Regular cardiac myocyte (primary cell): ENCODE data around the gene KCTD10. TPM values are rescaled to one million over a fixed set of nuclear protein-coding genes. Genes with fewer than 3 reads are reported as not detected.

ENCODE experiments used
- total RNA-seq: library from RNA; depleted of rRNA; stranded (reverse); fragments of >200 nt; gene quantifications from 2 replicates; pipeline ENCODE4 v1.2.3, GENCODE V29; 2014

Gene KCTD10
- 49.3 and 73.8 TPM in 2 replicates for total RNA-seq

DNA sequence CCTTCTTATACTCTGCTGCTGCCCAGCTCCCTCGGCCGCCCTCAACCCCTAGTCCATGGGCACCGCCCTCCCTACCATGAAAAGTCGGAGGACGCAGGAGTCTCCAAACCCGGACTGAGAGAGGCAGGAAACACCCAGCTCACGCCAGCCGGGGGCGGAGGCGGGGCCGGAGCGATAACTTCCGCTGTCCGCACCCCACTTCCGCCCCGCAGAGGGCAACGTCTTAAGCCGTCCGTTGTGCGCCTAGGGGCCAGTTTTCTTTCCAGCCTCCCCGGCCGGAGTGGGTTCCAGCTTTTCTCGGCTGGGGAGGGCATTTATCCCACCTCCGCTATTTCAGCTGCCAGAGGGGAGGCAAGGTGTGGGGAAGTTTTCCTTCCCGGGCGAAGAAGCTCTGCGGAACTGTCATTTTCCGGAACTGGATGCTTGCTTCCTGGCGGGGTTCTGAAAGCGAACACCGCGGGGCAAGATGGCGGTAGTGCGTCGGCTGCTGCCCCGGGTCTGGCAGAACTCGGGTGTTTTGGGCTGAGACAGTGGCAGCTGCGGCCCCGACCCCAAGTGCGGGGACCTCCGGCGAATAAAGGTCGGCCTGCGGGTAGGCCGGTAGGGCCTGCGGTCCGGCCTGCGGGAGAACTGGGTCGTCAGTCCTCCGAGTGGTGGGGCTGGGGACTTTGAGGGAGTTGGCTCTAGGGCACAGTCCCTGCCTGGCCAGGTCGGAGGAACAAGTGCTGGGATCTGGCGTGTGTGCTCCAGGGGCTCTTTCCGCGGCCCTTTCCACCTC is at the start of gene KCTD10, which contains the start of gene UBE3B:
Gene KCTD10, minus strand, starts transcription at position 116 of the 778 bp plus-strand sequence. Its CDS starts 38 bp downstream, at position 78.
Gene UBE3B, plus strand, starts transcription at position 450 of the 778 bp plus-strand sequence. CDS start 5,918 bp downstream, outside the sequence.

Other genes starting within 250 kb of the KCTD10 start
- not detected in 2 replicates for gene FOXN4, start 168.0 kb downstream of the KCTD10 start, total RNA-seq
- gene MYO1H, start 129.4 kb downstream of the KCTD10 start, total RNA-seq = not detected in 2 replicates
- gene UBE3B, start 334 bp upstream of the KCTD10 start, total RNA-seq = 43.4 and 46.4 TPM in 2 replicates
- gene MMAB, start 96.2 kb upstream of the KCTD10 start, total RNA-seq = 15.8 and 19.2 TPM in 2 replicates
- gene MVK, start 96.5 kb upstream of the KCTD10 start, total RNA-seq = 7.3 and 14.0 TPM in 2 replicates
- gene FAM222A, start 236.5 kb upstream of the KCTD10 start, total RNA-seq = under 0.01 and 0.38 TPM in 2 replicates